K562 (cell line): ENCODE results near the gene LAMP1. TPM values are rescaled to one million over a fixed set of nuclear protein-coding genes. Genes with fewer than 3 reads are reported as not detected.

Experiments used
- HSF4 ChIP-seq: fragments of 250-450 bp; sonication (Bioruptor Pico); IDR thresholded peaks from 2 replicates; pipeline ENCODE4 v2.1.2; 2022; ENCODE audit warnings: mild to moderate bottlenecking, moderate library complexity, borderline replicate concordance
- IFI16 ChIP-seq: fragments of 250-450 bp; sonication (Bioruptor Pico); IDR thresholded peaks from 2 replicates; pipeline ENCODE4 v2.1.2; 2022; ENCODE audit warnings: mild to moderate bottlenecking, inconsistent platforms
- MAFK ChIP-seq: IDR thresholded peaks from 2 replicates; pipeline ENCODE4 v1.6.1; 2011; ENCODE audit warnings: low read length, improper control_type of control experiment
- POLR3A ChIP-seq: IDR thresholded peaks from 2 replicates; pipeline ENCODE4 v1.6.1; 2011; ENCODE audit warnings: borderline replicate concordance, mild to moderate bottlenecking, moderate library complexity; ENCODE audit not compliant: insufficient read length, insufficient read depth; ENCODE audit errors: extremely low read depth
- PREB ChIP-seq: sonication (generic); formaldehyde crosslinking; IDR thresholded peaks from 2 replicates; pipeline ENCODE4 v1.8.1; 2023; ENCODE audit warnings: mild to moderate bottlenecking, missing genetic modification reagents
- PRMT5 ChIP-seq: sonication (generic); formaldehyde crosslinking; IDR thresholded peaks from 2 replicates; pipeline ENCODE4 v1.5.0; 2020; ENCODE audit warnings: missing genetic modification reagents
- SP1 ChIP-seq: sonication (generic); formaldehyde crosslinking; IDR thresholded peaks from 2 replicates; pipeline ENCODE4 v1.8.1; 2022; ENCODE audit warnings: mild to moderate bottlenecking, missing genetic modification reagents
- ZBTB2 ChIP-seq: fragments of 450-650 bp; IDR thresholded peaks from 2 replicates; pipeline ENCODE4 v1.6.1; 2016; ENCODE audit warnings: antibody characterized with exemption
- ZEB2 ChIP-seq: fragments of 450-650 bp; IDR thresholded peaks from 2 replicates; pipeline ENCODE4 v1.6.1; 2016
- ZNF12 ChIP-seq: sonication (generic); formaldehyde crosslinking; IDR thresholded peaks from 2 replicates; pipeline ENCODE4 v1.4.0; 2020; ENCODE audit warnings: mild to moderate bottlenecking, missing genetic modification reagents
- ZNF121 ChIP-seq: sonication (generic); formaldehyde crosslinking; conservative IDR thresholded peaks from 2 replicates; pipeline ENCODE4 v1.8.0; 2022; ENCODE audit warnings: missing genetic modification reagents
- ZNF165 ChIP-seq: fragments of 250-450 bp; sonication (Bioruptor Pico); IDR thresholded peaks from 2 replicates; pipeline ENCODE4 v1.4.0; 2020; ENCODE audit warnings: borderline replicate concordance
- ZNF274 ChIP-seq: IDR thresholded peaks from 2 replicates; pipeline ENCODE4 v1.6.1; 2011; ENCODE audit warnings: low read depth, mild to moderate bottlenecking, low read length, moderate library complexity, borderline replicate concordance
- ZNF583 ChIP-seq: fragments of 250-450 bp; sonication (Bioruptor Pico); IDR thresholded peaks from 2 replicates; pipeline ENCODE4 v1.4.0; 2020
- ZNF780A ChIP-seq: fragments of 250-450 bp; sonication (Bioruptor Pico); IDR thresholded peaks from 2 replicates; pipeline ENCODE4 v1.5.0; 2021; ENCODE audit warnings: mild to moderate bottlenecking
- polyA plus RNA-seq, 8 experiments: library from polyadenylated mRNA; depleted of rRNA in 4 of 8; stranded (reverse) in 5 of 8; unstranded in 3 of 8; fragments of >200 nt; fragmentation: Nextera tagmentation in 2 of 8; fragmentation: Illumina TruSeq in 1 of 8; extraction: Ambion mirVana in 2 of 8; extraction: Trizol in 1 of 8; gene quantifications; 2 replicates each; pipeline versions ENCODE4 v1.2.1 to v1.2.3, GENCODE V29; 2011 to 2014; ENCODE audit warnings: inconsistent platforms in 1 of 8, missing spikeins in 1 of 8
- total RNA-seq, 7 experiments: library from RNA; depleted of rRNA in 6 of 7; stranded (reverse); fragments of >200 nt in 6 of 7; fragmentation: Illumina TruSeq in 2 of 7; extraction: Trizol in 2 of 7; gene quantifications; 2 replicates each; pipeline versions ENCODE4 v1.2.1 to v1.2.3, GENCODE V29; 2011 to 2021; ENCODE audit warnings: low replicate concordance in 1 of 7
- TF ChIP-seq, protein P1 (sequence below): fragments of 450-650 bp; conservative IDR thresholded peaks from 2 replicates; pipeline ENCODE4 v1.6.1; 2016; ENCODE audit warnings: missing genetic modification characterization, low read depth, mild to moderate bottlenecking, control low read depth, missing compliant biosample characterization
- TF ChIP-seq, protein P2 (sequence below): fragments of 450-650 bp; IDR thresholded peaks from 2 replicates; pipeline ENCODE4 v1.6.1; 2016
- TF ChIP-seq, protein P3 (sequence below): fragments of 250-450 bp; sonication (Bioruptor Pico); IDR thresholded peaks from 2 replicates; pipeline ENCODE4 v1.6.1; 2021; ENCODE audit warnings: mild to moderate bottlenecking
- TF ChIP-seq, protein P4 (sequence below): sonication (generic); formaldehyde crosslinking; IDR thresholded peaks from 2 replicates; pipeline ENCODE4 v1.8.0; 2022; ENCODE audit warnings: mild to moderate bottlenecking, missing genetic modification reagents, borderline replicate concordance

The LAMP1 gene
- total and polyA plus RNA-seq, 9 of the 15 experiments (the other 6 are each of a cell fraction or from before 2014, with no cell fraction given): 2.2 to 70.1 (median 30.5) TPM

DNA sequence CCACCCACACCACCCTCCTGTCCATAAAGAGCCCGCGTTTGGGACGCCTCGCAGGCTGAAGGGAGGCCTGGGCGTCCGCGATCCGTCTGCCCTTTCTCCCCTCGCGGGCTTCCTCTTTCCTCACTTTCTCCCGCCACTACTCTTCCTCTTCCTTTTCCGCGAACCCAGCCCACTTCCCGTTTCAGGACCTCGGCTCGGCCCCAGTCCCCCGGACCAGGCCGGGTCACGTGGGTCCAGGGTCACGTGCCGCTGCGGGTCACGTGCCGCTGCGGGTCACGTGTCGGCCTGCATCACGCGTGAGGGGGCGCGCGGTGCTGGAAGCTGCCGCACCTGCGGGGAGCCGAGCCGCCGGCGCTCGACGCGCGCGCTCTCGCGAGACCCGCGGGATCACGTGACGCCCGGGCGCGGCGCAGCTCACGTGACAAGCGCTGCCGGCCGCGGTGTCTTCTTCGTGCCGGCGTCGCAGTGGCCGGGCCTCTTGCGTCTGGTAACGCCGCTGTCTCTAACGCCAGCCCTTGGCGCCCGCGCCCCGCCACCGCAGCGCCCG lies at the start of gene LAMP1 (continued):
- TF ChIP-seq, protein P1, sequence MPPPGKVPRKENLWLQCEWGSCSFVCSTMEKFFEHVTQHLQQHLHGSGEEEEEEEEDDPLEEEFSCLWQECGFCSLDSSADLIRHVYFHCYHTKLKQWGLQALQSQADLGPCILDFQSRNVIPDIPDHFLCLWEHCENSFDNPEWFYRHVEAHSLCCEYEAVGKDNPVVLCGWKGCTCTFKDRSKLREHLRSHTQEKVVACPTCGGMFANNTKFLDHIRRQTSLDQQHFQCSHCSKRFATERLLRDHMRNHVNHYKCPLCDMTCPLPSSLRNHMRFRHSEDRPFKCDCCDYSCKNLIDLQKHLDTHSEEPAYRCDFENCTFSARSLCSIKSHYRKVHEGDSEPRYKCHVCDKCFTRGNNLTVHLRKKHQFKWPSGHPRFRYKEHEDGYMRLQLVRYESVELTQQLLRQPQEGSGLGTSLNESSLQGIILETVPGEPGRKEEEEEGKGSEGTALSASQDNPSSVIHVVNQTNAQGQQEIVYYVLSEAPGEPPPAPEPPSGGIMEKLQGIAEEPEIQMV: peak; percentile 86
- TF ChIP-seq, protein P2, sequence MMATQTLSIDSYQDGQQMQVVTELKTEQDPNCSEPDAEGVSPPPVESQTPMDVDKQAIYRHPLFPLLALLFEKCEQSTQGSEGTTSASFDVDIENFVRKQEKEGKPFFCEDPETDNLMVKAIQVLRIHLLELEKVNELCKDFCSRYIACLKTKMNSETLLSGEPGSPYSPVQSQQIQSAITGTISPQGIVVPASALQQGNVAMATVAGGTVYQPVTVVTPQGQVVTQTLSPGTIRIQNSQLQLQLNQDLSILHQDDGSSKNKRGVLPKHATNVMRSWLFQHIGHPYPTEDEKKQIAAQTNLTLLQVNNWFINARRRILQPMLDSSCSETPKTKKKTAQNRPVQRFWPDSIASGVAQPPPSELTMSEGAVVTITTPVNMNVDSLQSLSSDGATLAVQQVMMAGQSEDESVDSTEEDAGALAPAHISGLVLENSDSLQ: no peak
- TF ChIP-seq HSF4 (CRISPR knock-in tag) (no peak), PRMT5 (CRISPR knock-in tag) (no peak), POLR3A (no peak), PREB (CRISPR knock-in tag) (no peak), ZBTB2 (0 out of 2 replicates have a peak, but pooled peaks have one; percentile 58), MAFK (0 out of 2 replicates have a peak, but pooled peaks have one; percentile 33), ZNF583 (0 out of 2 replicates have a peak, but pooled peaks have one; percentile 65), ZNF121 (CRISPR knock-in tag) (peak; percentile 39; the same call in 1 of the 2 replicates), ZNF165 (CRISPR knock-in tag) (no peak), ZNF780A (CRISPR knock-in tag) (no peak), ZEB2 (peak; percentile 81), IFI16 (CRISPR knock-in tag) (no peak), ZNF12 (CRISPR knock-in tag) (no peak; the same call in 1 of the 2 replicates), SP1 (peak; percentile 75), ZNF274 (no peak)
- TF ChIP-seq, protein P3, sequence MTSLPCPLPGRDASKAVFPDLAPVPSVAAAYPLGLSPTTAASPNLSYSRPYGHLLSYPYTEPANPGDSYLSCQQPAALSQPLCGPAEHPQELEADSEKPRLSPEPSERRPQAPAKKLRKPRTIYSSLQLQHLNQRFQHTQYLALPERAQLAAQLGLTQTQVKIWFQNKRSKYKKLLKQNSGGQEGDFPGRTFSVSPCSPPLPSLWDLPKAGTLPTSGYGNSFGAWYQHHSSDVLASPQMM (CRISPR knock-in tag): no peak
- TF ChIP-seq, protein P4, sequence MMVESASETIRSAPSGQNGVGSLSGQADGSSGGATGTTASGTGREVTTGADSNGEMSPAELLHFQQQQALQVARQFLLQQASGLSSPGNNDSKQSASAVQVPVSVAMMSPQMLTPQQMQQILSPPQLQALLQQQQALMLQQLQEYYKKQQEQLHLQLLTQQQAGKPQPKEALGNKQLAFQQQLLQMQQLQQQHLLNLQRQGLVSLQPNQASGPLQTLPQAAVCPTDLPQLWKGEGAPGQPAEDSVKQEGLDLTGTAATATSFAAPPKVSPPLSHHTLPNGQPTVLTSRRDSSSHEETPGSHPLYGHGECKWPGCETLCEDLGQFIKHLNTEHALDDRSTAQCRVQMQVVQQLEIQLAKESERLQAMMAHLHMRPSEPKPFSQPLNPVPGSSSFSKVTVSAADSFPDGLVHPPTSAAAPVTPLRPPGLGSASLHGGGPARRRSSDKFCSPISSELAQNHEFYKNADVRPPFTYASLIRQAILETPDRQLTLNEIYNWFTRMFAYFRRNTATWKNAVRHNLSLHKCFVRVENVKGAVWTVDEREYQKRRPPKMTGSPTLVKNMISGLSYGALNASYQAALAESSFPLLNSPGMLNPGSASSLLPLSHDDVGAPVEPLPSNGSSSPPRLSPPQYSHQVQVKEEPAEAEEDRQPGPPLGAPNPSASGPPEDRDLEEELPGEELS (CRISPR knock-in tag): peak; percentile 90; the same call in 1 of the 2 replicates
